Small intestine (tissue), 16 donors: ENCODE results near the gene ARID3A. TPM values are rescaled to one million over a fixed set of nuclear protein-coding genes. Genes with fewer than 3 reads are reported as not detected.
A peak's percentile ranks its signal among the peaks of the same experiment; 100 is the strongest.
"Not testable (repeated sequence)": the region's sequence is repeated elsewhere in the genome, so short reads cannot be mapped to it uniquely, and the experiment has no call there.

Experiments used
- DNase-seq, 2 donors: peaks; one replicate each; pipeline versions ENCODE4 v3.0.0 to v3.0.0-alpha.2; 2013
- FAIRE-seq: peaks from 2 replicates; lab custom pipeline; 2012; peaks lifted over from hg19 to GRCh38; lab: Jason Lieb, UNC
- H3K27ac ChIP-seq, 3 donors: one replicate each; pipeline ENCODE4 v1.5.1; 2013; ENCODE audit warnings: low read length in 2 of 3, mild to moderate bottlenecking in 2 of 3, control low read depth in 1 of 3, inconsistent platforms in 1 of 3, low read depth in 1 of 3, moderate library complexity in 1 of 3
- H3K27me3 ChIP-seq, 3 donors: one replicate each; pipeline ENCODE4 v1.6.1; 2013; ENCODE audit warnings: low read length in 3 of 3, inconsistent platforms in 1 of 3; ENCODE audit not compliant: control insufficient read depth in 3 of 3, insufficient read depth in 3 of 3
- H3K36me3 ChIP-seq, 3 donors: one replicate each; pipeline ENCODE4 v1.6.1; 2013; ENCODE audit warnings: low read length in 3 of 3, inconsistent platforms in 1 of 3, low read depth in 1 of 3, mild to moderate bottlenecking in 1 of 3, moderate library complexity in 1 of 3; ENCODE audit not compliant: control insufficient read depth in 3 of 3, insufficient read depth in 2 of 3
- H3K4me1 ChIP-seq, 3 donors: one replicate each; pipeline ENCODE4 v1.6.1; 2013; ENCODE audit warnings: low read length in 2 of 3, inconsistent platforms in 1 of 3, low read depth in 1 of 3, mild to moderate bottlenecking in 1 of 3, moderate library complexity in 1 of 3; ENCODE audit not compliant: control insufficient read depth in 3 of 3, insufficient read depth in 2 of 3
- H3K4me3 ChIP-seq, 3 donors: one replicate each; pipeline ENCODE4 v1.5.1; 2013; ENCODE audit warnings: low read length in 3 of 3, control low read depth in 1 of 3, inconsistent platforms in 1 of 3, low read depth in 1 of 3, mild to moderate bottlenecking in 1 of 3, moderate library complexity in 1 of 3
- H3K9me3 ChIP-seq, 2 donors: one replicate each; pipeline ENCODE4 v1.6.1; 2013; ENCODE audit warnings: low read depth in 1 of 2, low read length in 1 of 2; ENCODE audit not compliant: control insufficient read depth in 2 of 2, insufficient read depth in 1 of 2
- WGBS, 3 donors: extraction: QIAGEN DNeasy Blood & Tissue Kit; methylation state at CpG; one replicate each; pipeline ENCODE4 v1.1.7; 2013; 5-methylcytosine and 5-hydroxymethylcytosine counted together
- long read RNA-seq, 10 donors: transcript quantifications; one replicate each; lab custom pipeline, GENCODE V29; 2026
- polyA plus RNA-seq, 4 donors: library from polyadenylated mRNA; stranded (reverse) in 3 of 4; unstranded in 1 of 4; fragments of 200-250 nt in 3 of 4; fragments of 120-200 nt in 1 of 4; gene quantifications; one replicate each; pipeline versions ENCODE4 v1.2.1 to v1.2.3, GENCODE V29; 2013
- donor health status: healthy with polysubstance abuse.
- donor health status: control.
- donor health status: control.
- donor health status: Bipolar disorder and iron deficiency.
- donor health status: healthy.

Gene ARID3A, protein sequence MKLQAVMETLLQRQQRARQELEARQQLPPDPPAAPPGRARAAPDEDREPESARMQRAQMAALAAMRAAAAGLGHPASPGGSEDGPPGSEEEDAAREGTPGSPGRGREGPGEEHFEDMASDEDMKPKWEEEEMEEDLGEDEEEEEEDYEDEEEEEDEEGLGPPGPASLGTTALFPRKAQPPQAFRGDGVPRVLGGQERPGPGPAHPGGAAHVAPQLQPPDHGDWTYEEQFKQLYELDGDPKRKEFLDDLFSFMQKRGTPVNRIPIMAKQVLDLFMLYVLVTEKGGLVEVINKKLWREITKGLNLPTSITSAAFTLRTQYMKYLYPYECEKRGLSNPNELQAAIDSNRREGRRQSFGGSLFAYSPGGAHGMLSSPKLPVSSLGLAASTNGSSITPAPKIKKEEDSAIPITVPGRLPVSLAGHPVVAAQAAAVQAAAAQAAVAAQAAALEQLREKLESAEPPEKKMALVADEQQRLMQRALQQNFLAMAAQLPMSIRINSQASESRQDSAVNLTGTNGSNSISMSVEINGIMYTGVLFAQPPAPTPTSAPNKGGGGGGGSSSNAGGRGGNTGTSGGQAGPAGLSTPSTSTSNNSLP
- 100 to 1,000 TPM in 1 of 4 donors, 1 to 10 TPM in 3; 1.3 to 242 (median 4.8) TPM for polyA plus RNA-seq
- long read RNA-seq, donor 1: 0 reads
- long read RNA-seq, donor 2, partial matches to known transcripts: 7 of 14 reads
- long read RNA-seq, donor 2, other reads (novel, unspliced or antisense): 6 of 14 reads
- long read RNA-seq, donor 3, full-length matches to known transcripts: 4 of 32 reads
- long read RNA-seq, donor 3, partial matches to known transcripts: 28 of 32 reads
- long read RNA-seq, donor 3, other reads (novel, unspliced or antisense): 0 of 32 reads
- long read RNA-seq, donor 4: 0 reads
- long read RNA-seq, donor 5: 0 reads
- long read RNA-seq, donor 6, partial matches to known transcripts: 34 of 35 reads
- long read RNA-seq, donor 6, other reads (novel, unspliced or antisense): 0 of 35 reads
- long read RNA-seq, donor 7: 0 reads
- long read RNA-seq, donor 8: 0 reads
- long read RNA-seq, donor 9, partial matches to known transcripts: 5 of 6 reads
- long read RNA-seq, donor 9, other reads (novel, unspliced or antisense): 0 of 6 reads
- long read RNA-seq, donor 10, transcript ARID3A-203 (2 exons, 581 nt): major isoform, 5 of 126 reads
- long read RNA-seq, donor 10, partial matches to known transcripts: 93 of 126 reads
- long read RNA-seq, donor 10, other reads (novel, unspliced or antisense): 25 of 126 reads

DNA sequence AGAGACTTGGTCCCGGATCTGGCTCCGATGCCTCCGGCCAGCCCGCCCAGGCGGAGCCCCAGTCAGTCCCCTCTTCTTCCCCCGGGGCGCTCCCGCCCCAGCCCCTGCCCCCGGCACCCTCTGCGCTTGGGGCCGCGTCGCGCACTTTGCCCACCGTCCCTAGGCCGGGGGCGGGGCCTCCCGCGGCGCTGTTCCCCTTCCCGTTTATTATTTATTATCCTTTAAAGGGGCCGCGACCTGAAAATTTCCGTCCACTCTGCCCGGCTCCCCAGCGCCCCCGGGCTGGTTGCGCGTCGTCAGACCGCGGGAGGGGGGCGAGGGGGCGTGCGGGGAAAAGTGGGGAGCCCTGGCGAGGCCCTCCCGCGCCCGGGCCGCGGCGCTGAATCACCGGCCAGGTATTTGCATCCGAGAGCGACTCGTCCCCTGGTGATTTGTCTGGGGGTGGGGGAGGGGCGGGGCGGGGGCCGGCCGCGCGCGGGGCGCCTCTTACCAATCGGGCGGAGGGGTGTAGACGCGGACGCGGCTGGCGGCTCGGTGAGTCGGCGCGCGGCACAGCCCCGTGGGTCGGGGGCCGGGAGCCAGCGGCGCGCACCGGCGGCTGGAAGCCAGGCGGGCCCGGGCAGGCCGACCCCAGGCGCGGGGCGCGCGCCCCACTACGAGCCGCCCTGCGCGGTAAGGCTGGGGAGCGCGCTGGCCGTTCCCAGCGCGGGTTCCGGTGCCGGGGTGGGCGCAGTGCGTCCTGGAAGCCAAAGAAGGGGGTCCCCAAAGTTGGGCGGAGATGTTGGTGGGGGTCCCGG is at the start of gene ARID3A:
Gene ARID3A (plus strand): TSS at position 510 of the 797 bp plus-strand sequence. CDS start 3,494 bp downstream, outside the sequence.
- DNase-seq (peak; percentile 82 to 96), FAIRE-seq (no peak)
- H3K27ac ChIP-seq: peak within 1 kb of the TSS; percentile 60 to 99 (median 86)
- H3K4me3 ChIP-seq: peak within 1 kb of the TSS; percentile 77 to 99 (median 88)
- H3K9me3 ChIP-seq: no peaks in the 10 kb centered on the region
- peaks cover 0 to 5% (median 0%) of the 10 kb centered on the region in 3 donors for H3K27me3 ChIP-seq
- H3K4me1 ChIP-seq: peaks cover 0 to 30% (median 0%) of the 10 kb centered on the region in 3 donors
- 0 to 1% (median 1%) methylated on average over 50 to 97 of the region's 97 CpGs for WGBS, 3 donors
- H3K36me3 ChIP-seq: peaks cover 0 to 44% (median 0%) of the 10 kb centered on the region in 3 donors

DNA sequence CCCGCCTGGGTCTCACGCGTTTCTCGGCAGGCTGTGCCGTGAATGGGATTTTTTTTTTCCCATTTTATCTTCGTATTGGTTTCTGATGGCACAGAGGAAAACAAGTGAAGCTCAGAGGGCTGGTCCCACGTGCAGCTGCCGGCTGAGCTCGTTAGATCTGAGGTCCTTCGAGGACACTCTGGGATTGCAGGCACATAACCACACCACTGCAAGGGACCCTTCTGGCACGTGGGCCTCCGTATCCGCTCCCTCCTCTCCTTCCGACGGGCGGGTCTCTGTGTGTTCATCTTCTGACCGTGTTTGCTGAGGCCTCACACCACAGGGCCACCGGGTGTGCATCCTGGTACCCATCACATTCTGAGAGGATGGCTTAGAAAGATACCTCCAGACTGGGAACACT is 49.7 kb upstream of the ARID3A start:
- no peak for FAIRE-seq
- Histone ChIP-seq H3K4me3 (no peak overlapping the region), H3K27ac (no peak overlapping the region), H3K9me3 (no peaks in the 10 kb centered on the region), H3K27me3 (no peaks in the 10 kb centered on the region), H3K4me1 (peaks cover 0 to 3% (median 0%) of the 10 kb centered on the region in 3 donors), H3K36me3 (peaks cover 6 to 79% (median 7%) of the 10 kb centered on the region in 3 donors)
- DNase-seq: no peak
- WGBS, 3 donors: 77 to 83% (median 82%) methylated on average over 18 of the region's 18 CpGs

DNA sequence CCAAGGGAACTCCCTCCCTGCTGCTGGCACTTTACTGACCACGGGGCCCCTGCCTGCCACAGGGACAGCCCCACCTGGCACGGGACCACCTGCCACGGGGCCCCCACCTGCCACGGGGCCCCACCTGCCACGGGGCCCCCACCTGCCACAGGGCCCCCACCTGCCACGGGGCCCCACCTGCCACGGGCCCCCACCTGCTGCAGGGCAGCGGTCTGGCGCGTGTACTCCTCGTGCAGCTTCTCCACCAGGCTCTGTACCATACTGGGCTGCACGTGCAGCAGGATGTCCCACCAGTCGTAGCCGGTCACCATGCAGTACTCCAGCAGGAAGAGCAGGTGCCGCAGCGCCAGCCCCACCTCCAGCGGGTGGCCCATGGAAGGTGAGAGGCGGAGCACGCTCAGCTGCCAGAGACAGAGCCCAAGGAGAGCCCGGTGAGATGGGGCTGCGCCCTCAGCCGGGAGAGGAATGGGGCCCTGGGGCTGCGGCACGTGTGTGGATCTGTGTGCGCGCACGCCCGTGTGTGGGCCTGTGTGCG is 49.0 kb upstream of the ARID3A start:
- Histone ChIP-seq H3K4me1 (peaks cover 0 to 3% (median 0%) of the 10 kb centered on the region in 3 donors), H3K27ac (no peak overlapping the region), H3K27me3 (no peaks in the 10 kb centered on the region), H3K9me3 (no peaks in the 10 kb centered on the region), H3K36me3 (peaks cover 8 to 81% (median 12%) of the 10 kb centered on the region in 3 donors), H3K4me3 (no peak overlapping the region)
- DNase-seq (no peak), FAIRE-seq (no peak)
- WGBS, 3 donors: 86 to 87% (median 87%) methylated on average over 22 to 29 of the region's 29 CpGs

DNA sequence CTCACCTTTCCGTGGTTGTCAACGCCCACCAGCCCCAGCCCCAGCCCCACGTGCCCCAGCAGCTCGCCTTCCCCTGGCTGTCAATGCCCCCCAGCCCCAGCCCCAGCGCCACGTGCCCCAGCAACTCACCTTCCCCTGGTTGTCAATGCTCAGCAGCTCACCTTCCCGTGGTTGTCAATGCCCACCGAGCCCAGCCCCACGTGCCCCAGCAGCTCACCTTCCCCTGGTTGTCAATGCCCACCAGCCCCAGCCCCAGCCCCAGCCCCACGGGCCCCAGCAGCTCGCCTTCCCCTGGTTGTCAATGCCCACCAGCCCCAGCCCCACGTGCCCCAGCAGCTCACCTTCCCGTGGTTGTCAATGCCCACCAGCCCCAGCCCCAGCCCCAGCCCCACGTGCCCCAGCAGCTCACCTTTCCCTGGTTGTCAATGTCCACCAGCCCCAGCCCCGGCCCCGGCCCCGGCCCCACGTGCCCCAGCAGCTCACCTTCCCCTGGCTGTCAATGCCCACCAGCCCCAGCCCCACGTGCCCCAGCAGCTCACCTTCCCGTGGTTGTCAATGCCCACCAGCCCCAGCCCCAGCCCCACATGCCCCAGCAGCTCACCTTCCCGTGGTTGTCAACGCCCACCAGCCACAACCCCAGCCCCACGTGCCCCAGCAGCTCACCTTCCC is 47.7 kb upstream of the ARID3A start:
- not testable (repeated sequence) for H3K27ac ChIP-seq, DNase-seq, FAIRE-seq, H3K4me1 ChIP-seq, H3K27me3 ChIP-seq, H3K4me3 ChIP-seq, H3K9me3 ChIP-seq
- peaks cover 8 to 86% (median 12%) of the 10 kb centered on the region in 3 donors for H3K36me3 ChIP-seq
- 89 to 92% (median 92%) methylated on average over 19 to 23 of the region's 23 CpGs for WGBS, 3 donors

DNA sequence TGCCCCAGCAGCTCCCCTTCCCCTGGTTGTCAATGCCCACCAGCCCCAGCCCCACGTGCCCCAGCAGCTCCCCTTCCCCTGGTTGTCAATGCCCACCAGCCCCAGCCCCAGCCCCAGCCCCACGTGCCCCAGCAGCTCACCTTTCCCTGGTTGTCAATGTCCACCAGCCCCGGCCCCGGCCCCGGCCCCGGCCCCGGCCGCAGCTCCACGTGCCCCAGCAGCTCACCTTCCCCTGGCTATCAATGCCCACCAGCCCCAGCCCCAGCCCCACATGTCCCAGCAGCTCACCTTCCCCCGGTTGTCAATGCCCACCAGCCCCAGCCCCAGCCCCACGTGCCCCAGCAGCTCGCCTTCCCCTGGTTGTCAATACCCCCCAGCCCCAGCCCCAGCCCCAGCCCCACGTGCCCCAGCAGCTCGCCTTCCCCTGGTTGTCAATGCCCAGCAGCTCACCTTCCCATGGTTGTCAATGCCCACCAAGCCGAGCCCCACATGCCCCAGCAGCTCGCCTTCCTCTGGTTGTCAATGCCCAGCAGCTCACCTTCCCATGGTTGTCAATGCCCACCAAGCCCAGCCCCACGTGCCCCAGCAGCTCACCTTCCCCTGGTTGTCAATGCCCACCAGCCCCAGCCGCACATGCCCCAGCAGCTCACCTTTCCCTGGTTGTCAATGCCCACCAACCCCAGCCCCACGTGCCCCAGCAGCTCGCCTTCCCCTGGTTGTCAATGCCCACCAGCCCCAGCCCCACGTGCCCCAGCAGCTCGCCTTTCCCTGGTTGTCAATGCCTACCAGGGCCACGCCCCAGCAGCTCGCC is 46.9 kb upstream of the ARID3A start:
- not testable (repeated sequence) for FAIRE-seq, DNase-seq, H3K27me3 ChIP-seq, H3K4me3 ChIP-seq, H3K4me1 ChIP-seq, H3K9me3 ChIP-seq, H3K27ac ChIP-seq
- 87 to 91% (median 88%) methylated on average over 21 to 24 of the region's 24 CpGs for WGBS, 3 donors
- peaks cover 6 to 87% (median 12%) of the 10 kb centered on the region in 3 donors for H3K36me3 ChIP-seq

DNA sequence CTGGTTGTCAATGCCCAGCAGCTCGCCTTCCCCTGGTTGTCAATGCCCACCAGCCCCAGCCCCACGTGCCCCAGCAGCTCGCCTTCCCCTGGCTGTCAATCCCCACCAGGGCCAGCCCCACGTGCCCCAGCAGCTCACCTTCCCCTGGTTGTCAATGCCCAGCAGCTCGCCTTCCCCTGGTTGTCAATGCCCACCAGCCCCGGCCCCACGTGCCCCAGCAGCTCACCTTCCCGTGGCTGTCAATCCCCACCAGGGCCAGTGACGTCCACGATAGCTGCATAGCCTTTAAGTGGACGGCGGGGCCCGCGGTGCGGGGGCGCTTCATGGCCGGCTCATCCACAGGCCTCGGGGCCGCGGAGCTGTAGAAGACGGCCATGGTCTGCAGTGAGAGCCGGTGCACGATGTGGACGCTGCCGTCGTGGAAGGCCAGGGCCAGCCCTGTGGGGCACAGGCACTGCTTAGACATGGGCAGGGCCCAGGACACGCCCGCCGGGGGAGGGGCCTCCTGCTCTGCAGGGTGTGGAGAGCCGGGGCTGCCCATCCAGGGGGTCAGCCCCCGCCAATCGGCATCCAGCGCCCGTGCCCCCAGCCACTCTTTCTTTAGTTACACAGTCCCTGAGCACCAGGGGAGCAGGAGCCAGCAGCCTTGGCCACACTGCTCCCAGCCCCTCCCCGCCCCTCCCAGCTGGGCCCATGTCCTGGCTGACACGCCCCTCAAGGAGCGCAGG is 46.0 kb upstream of the ARID3A start:
- no peak for FAIRE-seq
- no peaks in the 10 kb centered on the region for H3K4me1 ChIP-seq
- H3K9me3 ChIP-seq: no peaks in the 10 kb centered on the region
- no peak overlapping the region for H3K4me3 ChIP-seq
- no peak overlapping the region for H3K27ac ChIP-seq
- H3K27me3 ChIP-seq: no peaks in the 10 kb centered on the region
- peaks cover 4 to 87% (median 12%) of the 10 kb centered on the region in 3 donors for H3K36me3 ChIP-seq
- no peak for DNase-seq
- WGBS, 3 donors: 88 to 91% (median 88%) methylated on average over 32 to 37 of the region's 37 CpGs
